ENCODE measurements around the gene MAPK14. TPM values are rescaled to one million over a fixed set of nuclear protein-coding genes. Genes with fewer than 3 reads are reported as not detected.

MAPK14 gene
- total and polyA plus RNA-seq, 4 donors: 16.9 to 82.7 (median 35.9) TPM

DNA sequence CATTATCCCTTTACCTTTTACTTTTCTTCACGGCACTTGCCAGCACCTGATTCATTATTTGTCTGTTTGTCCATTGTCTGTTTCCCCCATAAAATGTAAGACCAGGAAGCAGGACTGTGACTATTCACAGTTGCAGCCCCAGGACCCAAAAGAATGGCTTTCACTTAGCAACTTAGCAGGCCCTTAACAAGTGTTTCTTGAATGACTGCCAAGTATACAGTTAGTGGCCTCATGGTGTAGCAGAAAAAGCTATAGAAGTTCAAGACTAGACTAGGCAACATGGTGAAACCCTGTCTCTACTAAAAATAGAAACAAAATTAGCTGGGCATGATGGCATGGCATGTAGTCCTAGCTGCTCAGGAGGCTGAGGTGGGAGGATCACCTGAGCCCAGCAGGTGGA, 7.5 kb upstream of the MAPK14 start:
- DNase-seq (ENCODE audit: low spot score): no peak
- Histone ChIP-seq H3K27ac (ENCODE audit: low read depth in 1 of 2, low read length in 2 of 2) (no peak overlapping the region), H3K4me1 (ENCODE audit: control insufficient read depth in 4 of 4, insufficient read depth in 4 of 4, low read length in 3 of 4) (no peaks in the 10 kb centered on the region), H3K27me3 (ENCODE audit: control insufficient read depth in 4 of 4, insufficient read depth in 4 of 4, low read length in 3 of 4) (no peaks in the 10 kb centered on the region), H3K4me3 (ENCODE audit: low read depth in 1 of 3, low read length in 3 of 3) (no peak overlapping the region), H3K36me3 (ENCODE audit: control insufficient read depth in 4 of 4, insufficient read depth in 3 of 4, low read depth in 1 of 4, low read length in 3 of 4) (no peaks in the 10 kb centered on the region), H3K9me3 (ENCODE audit: control insufficient read depth in 4 of 4, low read length in 3 of 4) (no peaks in the 10 kb centered on the region), H3K9ac (ENCODE audit: low read depth in 1 of 2, low read length in 2 of 2) (no peak overlapping the region)
- TF ChIP-seq FOXA2 (IDR thresholded peaks at IDR 0.05) (no peak), HNF4A (conservative IDR thresholded peaks at IDR 0.05) (no peak), RAD21 (IDR thresholded peaks at IDR 0.05) (no peak), JUND (IDR thresholded peaks at IDR 0.05) (no peak), FOXA1 (IDR thresholded peaks at IDR 0.05) (no peak), RXRA (IDR thresholded peaks at IDR 0.05) (no peak), GABPA (IDR thresholded peaks at IDR 0.05 in 1 of 2, conservative IDR thresholded peaks at IDR 0.05 in 1 of 2) (no peak)
- TF ChIP-seq, protein P1, sequence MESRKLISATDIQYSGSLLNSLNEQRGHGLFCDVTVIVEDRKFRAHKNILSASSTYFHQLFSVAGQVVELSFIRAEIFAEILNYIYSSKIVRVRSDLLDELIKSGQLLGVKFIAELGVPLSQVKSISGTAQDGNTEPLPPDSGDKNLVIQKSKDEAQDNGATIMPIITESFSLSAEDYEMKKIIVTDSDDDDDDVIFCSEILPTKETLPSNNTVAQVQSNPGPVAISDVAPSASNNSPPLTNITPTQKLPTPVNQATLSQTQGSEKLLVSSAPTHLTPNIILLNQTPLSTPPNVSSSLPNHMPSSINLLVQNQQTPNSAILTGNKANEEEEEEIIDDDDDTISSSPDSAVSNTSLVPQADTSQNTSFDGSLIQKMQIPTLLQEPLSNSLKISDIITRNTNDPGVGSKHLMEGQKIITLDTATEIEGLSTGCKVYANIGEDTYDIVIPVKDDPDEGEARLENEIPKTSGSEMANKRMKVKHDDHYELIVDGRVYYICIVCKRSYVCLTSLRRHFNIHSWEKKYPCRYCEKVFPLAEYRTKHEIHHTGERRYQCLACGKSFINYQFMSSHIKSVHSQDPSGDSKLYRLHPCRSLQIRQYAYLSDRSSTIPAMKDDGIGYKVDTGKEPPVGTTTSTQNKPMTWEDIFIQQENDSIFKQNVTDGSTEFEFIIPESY (IDR thresholded peaks at IDR 0.05): no peak
- TF ChIP-seq, protein P2, sequence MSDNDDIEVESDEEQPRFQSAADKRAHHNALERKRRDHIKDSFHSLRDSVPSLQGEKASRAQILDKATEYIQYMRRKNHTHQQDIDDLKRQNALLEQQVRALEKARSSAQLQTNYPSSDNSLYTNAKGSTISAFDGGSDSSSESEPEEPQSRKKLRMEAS (IDR thresholded peaks at IDR 0.05): no peak
- WGBS: 0% methylated on average over 1 of the region's 1 CpG

DNA sequence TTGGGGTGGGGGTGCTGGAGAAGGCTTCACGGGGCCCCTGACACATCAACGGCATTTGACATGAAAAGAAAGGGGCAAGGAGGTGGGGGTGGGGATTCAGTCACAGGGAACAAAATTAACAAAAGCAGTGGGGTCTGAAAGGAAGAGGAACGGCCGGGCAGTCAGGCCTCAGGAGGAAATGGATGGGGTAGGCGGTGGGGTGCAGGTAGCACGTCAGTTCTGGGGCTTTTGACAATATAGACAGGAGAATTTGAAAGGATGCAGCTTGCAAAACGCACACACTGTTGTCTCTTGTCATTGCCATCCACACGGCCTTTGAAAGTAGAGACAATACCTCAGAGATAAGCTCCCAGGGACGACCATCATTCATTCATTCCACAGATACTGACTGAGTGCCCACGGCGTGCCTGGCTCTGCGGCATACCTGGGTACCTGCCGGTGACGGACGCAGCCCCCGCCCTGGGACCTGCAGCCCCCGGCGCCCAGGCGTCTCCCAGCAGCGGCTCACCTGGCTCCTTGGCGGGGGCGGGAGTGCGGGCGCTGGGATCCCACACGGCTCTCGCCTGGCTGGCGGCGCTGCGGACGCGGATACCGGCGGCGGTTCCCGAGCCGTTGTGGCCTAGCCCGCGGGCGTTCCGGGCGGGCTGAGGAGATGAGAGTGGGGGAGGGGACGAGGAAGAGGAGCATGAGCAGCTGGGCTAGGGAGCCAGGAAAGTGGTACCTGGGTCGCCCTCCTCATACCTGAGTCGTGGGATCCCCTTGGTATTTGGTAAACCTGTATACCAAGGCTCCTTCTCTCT, 3.4 kb upstream of the MAPK14 start, which contains the start of gene SLC26A8:
Gene SLC26A8, minus strand, starts transcription at position 646 of the 800 bp plus-strand sequence. CDS start 4,934 bp downstream, outside the sequence.
- Histone ChIP-seq H3K9ac (ENCODE audit: low read depth in 1 of 2, low read length in 2 of 2) (no peak within 1 kb of the TSS), H3K9me3 (ENCODE audit: control insufficient read depth in 4 of 4, low read length in 3 of 4) (no peaks in the 10 kb centered on the region), H3K4me1 (ENCODE audit: control insufficient read depth in 4 of 4, insufficient read depth in 4 of 4, low read length in 3 of 4) (no peaks in the 10 kb centered on the region), H3K4me3 (ENCODE audit: low read depth in 1 of 3, low read length in 3 of 3) (no peak within 1 kb of the TSS), H3K36me3 (ENCODE audit: control insufficient read depth in 4 of 4, insufficient read depth in 3 of 4, low read depth in 1 of 4, low read length in 3 of 4) (no peaks in the 10 kb centered on the region), H3K27me3 (ENCODE audit: control insufficient read depth in 4 of 4, insufficient read depth in 4 of 4, low read length in 3 of 4) (no peaks in the 10 kb centered on the region), H3K27ac (ENCODE audit: low read depth in 1 of 2, low read length in 2 of 2) (no peak within 1 kb of the TSS)
- TF ChIP-seq, protein P3, sequence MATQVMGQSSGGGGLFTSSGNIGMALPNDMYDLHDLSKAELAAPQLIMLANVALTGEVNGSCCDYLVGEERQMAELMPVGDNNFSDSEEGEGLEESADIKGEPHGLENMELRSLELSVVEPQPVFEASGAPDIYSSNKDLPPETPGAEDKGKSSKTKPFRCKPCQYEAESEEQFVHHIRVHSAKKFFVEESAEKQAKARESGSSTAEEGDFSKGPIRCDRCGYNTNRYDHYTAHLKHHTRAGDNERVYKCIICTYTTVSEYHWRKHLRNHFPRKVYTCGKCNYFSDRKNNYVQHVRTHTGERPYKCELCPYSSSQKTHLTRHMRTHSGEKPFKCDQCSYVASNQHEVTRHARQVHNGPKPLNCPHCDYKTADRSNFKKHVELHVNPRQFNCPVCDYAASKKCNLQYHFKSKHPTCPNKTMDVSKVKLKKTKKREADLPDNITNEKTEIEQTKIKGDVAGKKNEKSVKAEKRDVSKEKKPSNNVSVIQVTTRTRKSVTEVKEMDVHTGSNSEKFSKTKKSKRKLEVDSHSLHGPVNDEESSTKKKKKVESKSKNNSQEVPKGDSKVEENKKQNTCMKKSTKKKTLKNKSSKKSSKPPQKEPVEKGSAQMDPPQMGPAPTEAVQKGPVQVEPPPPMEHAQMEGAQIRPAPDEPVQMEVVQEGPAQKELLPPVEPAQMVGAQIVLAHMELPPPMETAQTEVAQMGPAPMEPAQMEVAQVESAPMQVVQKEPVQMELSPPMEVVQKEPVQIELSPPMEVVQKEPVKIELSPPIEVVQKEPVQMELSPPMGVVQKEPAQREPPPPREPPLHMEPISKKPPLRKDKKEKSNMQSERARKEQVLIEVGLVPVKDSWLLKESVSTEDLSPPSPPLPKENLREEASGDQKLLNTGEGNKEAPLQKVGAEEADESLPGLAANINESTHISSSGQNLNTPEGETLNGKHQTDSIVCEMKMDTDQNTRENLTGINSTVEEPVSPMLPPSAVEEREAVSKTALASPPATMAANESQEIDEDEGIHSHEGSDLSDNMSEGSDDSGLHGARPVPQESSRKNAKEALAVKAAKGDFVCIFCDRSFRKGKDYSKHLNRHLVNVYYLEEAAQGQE (IDR thresholded peaks at IDR 0.05): no peak
- no peak for TF ChIP-seq JUND (IDR thresholded peaks at IDR 0.05)
- TF ChIP-seq EGR1 (IDR thresholded peaks at IDR 0.05; ENCODE audit: low read depth in 2 of 2): no peak
- no peak for TF ChIP-seq HNF4G (IDR thresholded peaks at IDR 0.05)
- TF ChIP-seq TAF1 (conservative IDR thresholded peaks at IDR 0.05): no peak
- TF ChIP-seq HNF4A (conservative IDR thresholded peaks at IDR 0.05): no peak
- TF ChIP-seq YY1 (IDR thresholded peaks at IDR 0.05): no peak
- TF ChIP-seq SP1 (IDR thresholded peaks at IDR 0.05): no peak
- TF ChIP-seq RXRA (IDR thresholded peaks at IDR 0.05): no peak
- DNase-seq (ENCODE audit: low spot score): no peak
- WGBS: 35% methylated on average over 44 of the region's 44 CpGs
